Measurements from ENCODE around the gene PLAAT5. TPM values are rescaled to one million over a fixed set of nuclear protein-coding genes. Genes with fewer than 3 reads are reported as not detected.

The PLAAT5 gene
- total and polyA plus RNA-seq, 2 of the 13 experiments (the other 11 are each of a cell fraction or from before 2014, with no cell fraction given) = not detected

DNA sequence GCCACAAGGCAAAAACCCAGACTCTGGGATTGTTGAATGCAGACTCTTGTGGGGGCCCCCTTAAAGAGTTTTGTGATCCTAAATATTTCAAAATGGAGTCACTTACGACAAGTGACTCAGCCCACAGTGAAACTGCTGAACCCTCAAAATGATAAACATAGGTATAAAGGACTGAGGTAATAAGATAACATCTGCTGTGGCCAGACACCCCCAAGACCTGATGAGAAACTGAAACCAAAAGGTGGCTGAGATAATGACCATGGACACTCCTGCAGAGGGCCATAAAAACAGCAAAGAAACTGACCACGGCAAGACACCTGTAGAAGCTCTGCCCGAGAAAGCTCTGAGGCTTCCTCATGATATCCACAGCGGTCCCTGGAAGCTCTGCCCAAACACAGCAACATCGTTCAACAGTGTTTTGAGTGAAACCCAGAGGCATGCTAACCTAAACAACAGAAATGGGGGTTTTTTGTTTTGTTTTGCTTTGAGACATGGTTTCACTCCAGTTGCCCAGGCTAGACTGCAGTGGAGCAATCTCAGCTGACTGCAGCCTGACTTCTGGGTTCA is 44.0 kb upstream of the PLAAT5 start (continued):
- TF ChIP-seq EP300 (IDR thresholded peaks at IDR 0.05; ENCODE audit: low read depth in 2 of 2, low read length in 2 of 2) = no peak
- no peak for TF ChIP-seq EP300 (CRISPR knock-in tag; IDR thresholded peaks at IDR 0.05; ENCODE audit: borderline replicate concordance)
- no peak for TF ChIP-seq KLF15 (CRISPR knock-in tag; IDR thresholded peaks at IDR 0.05; ENCODE audit: borderline replicate concordance)
- TF ChIP-seq, protein P1, sequence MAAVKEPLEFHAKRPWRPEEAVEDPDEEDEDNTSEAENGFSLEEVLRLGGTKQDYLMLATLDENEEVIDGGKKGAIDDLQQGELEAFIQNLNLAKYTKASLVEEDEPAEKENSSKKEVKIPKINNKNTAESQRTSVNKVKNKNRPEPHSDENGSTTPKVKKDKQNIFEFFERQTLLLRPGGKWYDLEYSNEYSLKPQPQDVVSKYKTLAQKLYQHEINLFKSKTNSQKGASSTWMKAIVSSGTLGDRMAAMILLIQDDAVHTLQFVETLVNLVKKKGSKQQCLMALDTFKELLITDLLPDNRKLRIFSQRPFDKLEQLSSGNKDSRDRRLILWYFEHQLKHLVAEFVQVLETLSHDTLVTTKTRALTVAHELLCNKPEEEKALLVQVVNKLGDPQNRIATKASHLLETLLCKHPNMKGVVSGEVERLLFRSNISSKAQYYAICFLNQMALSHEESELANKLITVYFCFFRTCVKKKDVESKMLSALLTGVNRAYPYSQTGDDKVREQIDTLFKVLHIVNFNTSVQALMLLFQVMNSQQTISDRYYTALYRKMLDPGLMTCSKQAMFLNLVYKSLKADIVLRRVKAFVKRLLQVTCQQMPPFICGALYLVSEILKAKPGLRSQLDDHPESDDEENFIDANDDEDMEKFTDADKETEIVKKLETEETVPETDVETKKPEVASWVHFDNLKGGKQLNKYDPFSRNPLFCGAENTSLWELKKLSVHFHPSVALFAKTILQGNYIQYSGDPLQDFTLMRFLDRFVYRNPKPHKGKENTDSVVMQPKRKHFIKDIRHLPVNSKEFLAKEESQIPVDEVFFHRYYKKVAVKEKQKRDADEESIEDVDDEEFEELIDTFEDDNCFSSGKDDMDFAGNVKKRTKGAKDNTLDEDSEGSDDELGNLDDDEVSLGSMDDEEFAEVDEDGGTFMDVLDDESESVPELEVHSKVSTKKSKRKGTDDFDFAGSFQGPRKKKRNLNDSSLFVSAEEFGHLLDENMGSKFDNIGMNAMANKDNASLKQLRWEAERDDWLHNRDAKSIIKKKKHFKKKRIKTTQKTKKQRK (IDR thresholded peaks at IDR 0.05; ENCODE audit: low read length) = no peak
- TF ChIP-seq PPARG (CRISPR knock-in tag; conservative IDR thresholded peaks at IDR 0.05) = no peak
- TF ChIP-seq ZNF317 (CRISPR knock-in tag; IDR thresholded peaks at IDR 0.05) = no peak

DNA sequence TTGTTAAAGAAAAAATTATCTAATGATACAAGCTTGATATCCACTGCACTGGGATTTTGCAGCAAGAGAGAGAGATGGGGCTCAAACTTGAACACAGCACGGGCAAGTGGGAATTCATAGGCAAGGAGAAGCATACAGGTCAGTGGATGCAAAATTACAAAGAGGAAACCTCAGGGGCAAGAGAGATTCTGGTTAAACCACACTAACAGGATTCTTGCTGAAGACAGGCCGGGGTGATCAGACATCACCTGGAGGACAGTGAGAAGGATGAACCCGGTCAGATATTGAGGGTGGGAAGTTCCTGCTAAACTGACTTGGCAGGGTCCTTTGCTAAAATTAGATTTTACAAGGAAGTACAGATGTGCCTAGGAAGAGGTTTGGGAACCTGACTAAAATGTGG is 43.1 kb upstream of the PLAAT5 start:
- Histone ChIP-seq H4K20me1 (ENCODE audit: insufficient read depth, low read length) (no peaks in the 10 kb centered on the region), H3K27ac (ENCODE audit: extremely low read length, insufficient read depth, low read length) (no peak overlapping the region), H3K9ac (ENCODE audit: insufficient read depth, low read depth, low read length) (no peak overlapping the region), H3K4me2 (ENCODE audit: low read depth, low read length) (no peak overlapping the region), H3K79me2 (ENCODE audit: insufficient read depth, low read length) (no peaks in the 10 kb centered on the region), H3K4me3 (replicated peaks in 1 of 3; ENCODE audit: insufficient read depth in 1 of 3, low read depth in 2 of 3, low read length in 3 of 3) (no peak overlapping the region), H3K36me3 (replicated peaks in 1 of 2; ENCODE audit: control insufficient read depth in 1 of 2, insufficient read depth in 2 of 2, low read length in 2 of 2) (no peaks in the 10 kb centered on the region), H2AFZ (ENCODE audit: low read length) (no peak overlapping the region), H3K4me1 (ENCODE audit: insufficient read depth, low read length) (peaks cover 30% of the 10 kb centered on the region), H3K9me3 (ENCODE audit: low read length) (no peaks in the 10 kb centered on the region), H3K27me3 (ENCODE audit: control insufficient read depth in 1 of 2, insufficient read depth in 2 of 2, low read length in 2 of 2) (0 out of 5 replicates have a peak, but pooled peaks cover 0 to 17% of the 10 kb centered on the region in 2 experiments)
- in situ Hi-C loops (cut with HindIII; ENCODE audit: extremely low pct_ligation_motif_present, low pct_unique_long_range_greater_than_20kb) = no loop called here
- FAIRE-seq = no peak
- WGBS (ENCODE audit: low lambda C conversion rate) = 37% methylated on average over 3 of the region's 3 CpGs
- ChIA-PET POLR2A (no interaction called here), CTCF (ENCODE audit: low intra/inter-chr PET ratio, low total read pairs) (no interaction called here)
- DNase-seq (ENCODE audit: low spot score) = no peak
- intact Hi-C loops (cut with micrococcal nuclease; ENCODE audit: unreplicated experiment) = no loop called here
- no TSS peak for BruUV-seq (replicated peaks)
- no peak for ATAC-seq
- TF ChIP-seq PITX1 (CRISPR knock-in tag; IDR thresholded peaks at IDR 0.05) (no peak), MTF2 (CRISPR knock-in tag; IDR thresholded peaks at IDR 0.05; ENCODE audit: borderline replicate concordance) (no peak), ELF4 (CRISPR knock-in tag; IDR thresholded peaks at IDR 0.05; ENCODE audit: borderline replicate concordance) (no peak), TCF7 (IDR thresholded peaks at IDR 0.05; ENCODE audit: low read depth) (no peak), SRSF9 (IDR thresholded peaks at IDR 0.05; ENCODE audit: borderline replicate concordance, insufficient read depth, low read depth, low read length, poor library complexity, severe bottlenecking) (no peak), SMC3 (IDR thresholded peaks at IDR 0.05; ENCODE audit: low read length) (no peak), MEF2D (CRISPR knock-in tag; IDR thresholded peaks at IDR 0.05) (no peak)
- TF ChIP-seq, protein P2, sequence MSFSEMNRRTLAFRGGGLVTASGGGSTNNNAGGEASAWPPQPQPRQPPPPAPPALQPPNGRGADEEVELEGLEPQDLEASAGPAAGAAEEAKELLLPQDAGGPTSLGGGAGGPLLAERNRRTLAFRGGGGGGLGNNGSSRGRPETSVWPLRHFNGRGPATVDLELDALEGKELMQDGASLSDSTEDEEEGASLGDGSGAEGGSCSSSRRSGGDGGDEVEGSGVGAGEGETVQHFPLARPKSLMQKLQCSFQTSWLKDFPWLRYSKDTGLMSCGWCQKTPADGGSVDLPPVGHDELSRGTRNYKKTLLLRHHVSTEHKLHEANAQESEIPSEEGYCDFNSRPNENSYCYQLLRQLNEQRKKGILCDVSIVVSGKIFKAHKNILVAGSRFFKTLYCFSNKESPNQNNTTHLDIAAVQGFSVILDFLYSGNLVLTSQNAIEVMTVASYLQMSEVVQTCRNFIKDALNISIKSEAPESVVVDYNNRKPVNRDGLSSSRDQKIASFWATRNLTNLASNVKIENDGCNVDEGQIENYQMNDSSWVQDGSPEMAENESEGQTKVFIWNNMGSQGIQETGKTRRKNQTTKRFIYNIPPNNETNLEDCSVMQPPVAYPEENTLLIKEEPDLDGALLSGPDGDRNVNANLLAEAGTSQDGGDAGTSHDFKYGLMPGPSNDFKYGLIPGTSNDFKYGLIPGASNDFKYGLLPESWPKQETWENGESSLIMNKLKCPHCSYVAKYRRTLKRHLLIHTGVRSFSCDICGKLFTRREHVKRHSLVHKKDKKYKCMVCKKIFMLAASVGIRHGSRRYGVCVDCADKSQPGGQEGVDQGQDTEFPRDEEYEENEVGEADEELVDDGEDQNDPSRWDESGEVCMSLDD (CRISPR knock-in tag; IDR thresholded peaks at IDR 0.05; ENCODE audit: borderline replicate concordance) = no peak
- TF ChIP-seq, protein P3, sequence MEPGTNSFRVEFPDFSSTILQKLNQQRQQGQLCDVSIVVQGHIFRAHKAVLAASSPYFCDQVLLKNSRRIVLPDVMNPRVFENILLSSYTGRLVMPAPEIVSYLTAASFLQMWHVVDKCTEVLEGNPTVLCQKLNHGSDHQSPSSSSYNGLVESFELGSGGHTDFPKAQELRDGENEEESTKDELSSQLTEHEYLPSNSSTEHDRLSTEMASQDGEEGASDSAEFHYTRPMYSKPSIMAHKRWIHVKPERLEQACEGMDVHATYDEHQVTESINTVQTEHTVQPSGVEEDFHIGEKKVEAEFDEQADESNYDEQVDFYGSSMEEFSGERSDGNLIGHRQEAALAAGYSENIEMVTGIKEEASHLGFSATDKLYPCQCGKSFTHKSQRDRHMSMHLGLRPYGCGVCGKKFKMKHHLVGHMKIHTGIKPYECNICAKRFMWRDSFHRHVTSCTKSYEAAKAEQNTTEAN (CRISPR knock-in tag; conservative IDR thresholded peaks at IDR 0.05) = no peak

All from HepG2 (cell line).